Gastroesophageal sphincter (tissue), 3 donors: ENCODE data around the gene PRKACA.

Source experiments
- CTCF ChIP-seq, 4 experiments: fragments of 200-600 bp in 2 of 4; fragments of 450-650 bp in 2 of 4; sonication (generic) in 1 of 4; IDR thresholded peaks; one replicate each; pipeline ENCODE4 v1.5.1; 2017 to 2019; ENCODE audit warnings: antibody characterized with exemption in 4 of 4, mild to moderate bottlenecking in 2 of 4, moderate library complexity in 2 of 4
- EP300 ChIP-seq: sonication (generic); formaldehyde crosslinking; IDR thresholded peaks from one replicate; pipeline ENCODE4 v1.6.1; 2017; ENCODE audit warnings: antibody characterized with exemption, mild to moderate bottlenecking
- POLR2A ChIP-seq, 2 donors: fragments of 450-650 bp; IDR thresholded peaks; one replicate each; pipeline ENCODE4 v1.6.1; 2017; ENCODE audit warnings: antibody characterized with exemption in 2 of 2, mild to moderate bottlenecking in 2 of 2, moderate library complexity in 1 of 2
- POLR2AphosphoS5 ChIP-seq: sonication (generic); formaldehyde crosslinking; IDR thresholded peaks from one replicate; pipeline ENCODE4 v1.6.1; 2017; ENCODE audit warnings: antibody characterized with exemption

- TF ChIP-seq CTCF (IDR thresholded peaks at IDR 0.05) (peak in 1 of 4 experiments; percentile 10), POLR2A (IDR thresholded peaks at IDR 0.05) (no peak), POLR2AphosphoS5 (no peak), EP300 (no peak)
Measured at GRCh38 chr19:14113762-14114414, 3.7 kb downstream of the PRKACA start.
